B cell (primary cell): ENCODE measurements around the gene C17orf67. TPM values are rescaled to one million over a fixed set of nuclear protein-coding genes. Genes with fewer than 3 reads are reported as not detected.

Experiments
- ATAC-seq: fragments of 200-7000 bp; cut with Tn5 transposase; one replicate; pipeline ENCODE4 v1.10.0; 2021; ENCODE audit warnings: low read depth, mild to moderate bottlenecking, moderate number of reproducible peaks, moderate library complexity
- CTCF ChIA-PET: fragments of 350-600 bp; sonication (Branson Sonifier 250); formaldehyde crosslinking; loops from one replicate; lab custom pipeline; 2021; ENCODE audit warnings: antibody characterized with exemption, inconsistent platforms; lab: Charles Lee
- POLR2A ChIA-PET: fragments of 350-600 bp; sonication (Branson Sonifier 250); formaldehyde crosslinking; loops from one replicate; lab custom pipeline; 2021; ENCODE audit warnings: antibody characterized with exemption; lab: Charles Lee
- DNase-seq: peaks from one replicate; pipeline ENCODE4 v3.0.0; 2013
- H2AFZ ChIP-seq: 2 replicates; pipeline ENCODE4 v1.6.1; 2012; ENCODE audit warnings: mild to moderate bottlenecking, low read depth, low read length; ENCODE audit not compliant: insufficient read depth, poor library complexity, severe bottlenecking
- H3K27ac ChIP-seq, 2 donors: 1 replicate in 1 of 2; 2 replicates in 1 of 2; pipeline ENCODE4 v1.5.1; 2012 to 2013; ENCODE audit warnings: low read length in 2 of 2, mild to moderate bottlenecking in 2 of 2, moderate library complexity in 1 of 2
- H3K27me3 ChIP-seq, 4 experiments: fragments of 200-600 bp in 1 of 4; sonication (generic) in 1 of 4; replicated peaks in 1 of 4; 1 replicate in 2 of 4; 2 replicates in 2 of 4; pipeline versions ENCODE4 v1.6.1 to v1.7.0; 2013 to 2016; ENCODE audit warnings: low read length in 3 of 4, mild to moderate bottlenecking in 2 of 4, mixed read lengths in 1 of 4, moderate library complexity in 1 of 4; ENCODE audit not compliant: insufficient read depth in 4 of 4, control insufficient read depth in 3 of 4; ENCODE audit errors: control extremely low read depth in 1 of 4
- H3K36me3 ChIP-seq, 2 experiments: replicated peaks in 1 of 2; 1 replicate in 1 of 2; 2 replicates in 1 of 2; pipeline versions ENCODE4 v1.6.1 to v1.7.1; 2013; ENCODE audit warnings: low read length in 1 of 2; ENCODE audit not compliant: insufficient read depth in 2 of 2, control insufficient read depth in 1 of 2; ENCODE audit errors: control extremely low read depth in 1 of 2, extremely low read depth in 1 of 2
- H3K4me1 ChIP-seq, 2 donors: fragments of 200-600 bp in 1 of 2; sonication (generic) in 1 of 2; 1 replicate in 1 of 2; 2 replicates in 1 of 2; pipeline versions ENCODE4 v1.5.1 to v1.6.1; 2013 to 2017; ENCODE audit warnings: low read length in 2 of 2; ENCODE audit not compliant: control insufficient read depth in 2 of 2, insufficient read depth in 2 of 2
- H3K4me2 ChIP-seq: replicated peaks from 2 replicates; pipeline ENCODE3; 2012; ENCODE audit warnings: mild to moderate bottlenecking, low read depth, low read length; ENCODE audit not compliant: poor library complexity, severe bottlenecking
- H3K4me3 ChIP-seq, 5 experiments: fragments of 200-600 bp in 1 of 5; sonication (generic) in 1 of 5; 1 replicate in 3 of 5; 2 replicates in 2 of 5; pipeline versions ENCODE4 v1.5.1 to v1.7.0; 2011 to 2016; ENCODE audit warnings: low read length in 4 of 5, mild to moderate bottlenecking in 4 of 5, low read depth in 2 of 5, control low read depth in 1 of 5, moderate library complexity in 1 of 5; ENCODE audit not compliant: insufficient read depth in 1 of 5; ENCODE audit errors: control extremely low read depth in 1 of 5, extremely low read depth in 1 of 5
- H3K79me2 ChIP-seq: fragments of 200-600 bp; sonication (generic); one replicate; pipeline ENCODE4 v1.6.0; 2016; ENCODE audit warnings: low read length; ENCODE audit not compliant: control insufficient read depth, insufficient read depth
- H3K9ac ChIP-seq: fragments of 200-600 bp; sonication (generic); 2 replicates; pipeline ENCODE4 v1.6.1; 2017; ENCODE audit warnings: mild to moderate bottlenecking, low read length, moderate library complexity
- H3K9me3 ChIP-seq, 3 donors: one replicate each; pipeline versions ENCODE4 v1.6.1 to v1.7.1; 2013; ENCODE audit warnings: low read length in 2 of 3; ENCODE audit not compliant: control insufficient read depth in 2 of 3, insufficient read depth in 1 of 3; ENCODE audit errors: control extremely low read depth in 1 of 3
- H4K20me1 ChIP-seq: 2 replicates; pipeline ENCODE4 v1.6.0; 2012; ENCODE audit warnings: mild to moderate bottlenecking, low read length; ENCODE audit not compliant: insufficient read depth, control insufficient read depth, poor library complexity, severe bottlenecking
- H3K27ac Mint-ChIP-seq: one replicate; pipeline ENCODE4 v1.8.0; 2021; ENCODE audit warnings: mixed read lengths
- H3K27me3 Mint-ChIP-seq: one replicate; pipeline ENCODE4 v1.8.0; 2021; ENCODE audit warnings: mixed read lengths
- H3K4me1 Mint-ChIP-seq: one replicate; pipeline ENCODE4 v1.8.0; 2021; ENCODE audit warnings: mixed read lengths
- H3K4me3 Mint-ChIP-seq: one replicate; pipeline ENCODE4 v1.8.0; 2021; ENCODE audit warnings: mixed read lengths
- H3K9me3 Mint-ChIP-seq: one replicate; pipeline ENCODE4 v1.8.0; 2022; ENCODE audit warnings: mixed read lengths; ENCODE audit not compliant: insufficient read depth
- CTCF ChIP-seq: fragments of 200-600 bp; IDR thresholded peaks from one replicate; pipeline ENCODE4 v1.8.0; 2022; ENCODE audit warnings: antibody characterized with exemption, mild to moderate bottlenecking
- EZH2 ChIP-seq: IDR thresholded peaks from 2 replicates; pipeline ENCODE4 v1.6.1; 2012; ENCODE audit warnings: borderline replicate concordance, low read depth, mild to moderate bottlenecking, moderate library complexity, low read length; ENCODE audit not compliant: insufficient read depth, poor library complexity, severe bottlenecking
- WGBS: methylation state at CpG from one replicate; pipeline ENCODE4 v1.1.5; 2013; ENCODE audit warnings: missing lambda C conversion rate; ENCODE audit not compliant: insufficient coverage; 5-methylcytosine and 5-hydroxymethylcytosine counted together
- intact Hi-C: fragments of 100-400 bp; cut with micrococcal nuclease; formaldehyde crosslinking; loops from one replicate; pipeline ENCODE4 v1.10.0; 2022
- polyA plus RNA-seq: library from polyadenylated mRNA; depleted of rRNA; stranded (reverse); fragments of >200 nt; gene quantifications from 2 replicates; pipeline ENCODE4 v1.2.3, GENCODE V29; 2012
- total RNA-seq, 2 donors: library from RNA; stranded (reverse); fragments of 120-200 nt in 1 of 2; gene quantifications; 1 replicate in 1 of 2; 2 replicates in 1 of 2; pipeline versions ENCODE4 v1.2.3 to v1.2.4, GENCODE V29; 2013 to 2022

C17orf67 gene
- total and polyA plus RNA-seq, 2 donors (not counting 1 experiment from before 2014, with no cell fraction given): 5.0 to 10.0 TPM

- CTCF ChIA-PET: interaction anchor here (0.6 kb wide), 1 partner anchor 35 kb away, joined by 3 read pairs; no protein-coding TSS in a partner anchor
Measured at GRCh38 chr17:56751145-56751738, 82.5 kb downstream of the C17orf67 start.

More at GRCh38 chr17:56751145-56751738, 82.5 kb downstream of the C17orf67 start:
- Mint-ChIP-seq H3K27ac (no peak overlapping the region), H3K27me3 (peaks cover 14% of the 10 kb centered on the region), H3K4me1 (no peaks in the 10 kb centered on the region), H3K9me3 (no peaks in the 10 kb centered on the region), H3K4me3 (no peak overlapping the region)
- WGBS: 0% methylated on average over 1 of the region's 6 CpGs
- Histone ChIP-seq H3K4me1 (no peaks in the 10 kb centered on the region), H3K9me3 (no peaks in the 10 kb centered on the region), H3K27me3 (peaks cover 0 to 2% (median 0%) of the 10 kb centered on the region in 4 experiments), H4K20me1 (no peaks in the 10 kb centered on the region), H3K36me3 (no peaks in the 10 kb centered on the region), H3K9ac (no peak overlapping the region), H3K79me2 (no peaks in the 10 kb centered on the region), H3K27ac (no peak overlapping the region), H2AFZ (no peak overlapping the region), H3K4me3 (no peak overlapping the region), H3K4me2 (no peak overlapping the region)
- TF ChIP-seq CTCF: no peak
- TF ChIP-seq EZH2: no peak
- no peak for ATAC-seq
- POLR2A ChIA-PET: no interaction called here
- intact Hi-C loops: no loop called here
- DNase-seq: no peak
